Measurements from ENCODE around the gene AFF3. TPM values are rescaled to one million over a fixed set of nuclear protein-coding genes. Genes with fewer than 3 reads are reported as not detected.

AFF3 gene
- total and polyA plus RNA-seq, 2 of the 4 experiments (the other 2 are of a cell fraction) = 12.9 to 14.3 TPM

DNA sequence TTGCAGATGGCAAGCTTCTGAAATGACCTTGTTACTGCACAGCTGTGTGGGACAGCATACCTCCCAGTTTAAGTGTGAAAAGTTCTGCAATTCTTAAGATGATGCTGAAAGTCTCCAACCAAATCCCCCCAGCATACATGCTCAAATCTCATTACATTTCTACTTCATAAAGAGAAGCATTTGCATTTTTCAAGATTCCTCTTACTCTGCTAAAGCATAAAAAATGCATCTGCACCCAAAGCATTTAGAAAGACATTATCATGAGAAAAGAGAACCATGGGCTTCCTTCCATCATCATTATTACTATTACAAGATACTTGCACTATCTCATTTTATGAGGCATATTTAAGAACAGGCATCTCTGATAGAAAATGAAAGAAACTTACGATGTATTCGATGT, 415.7 kb downstream of the AFF3 start:
- dilution Hi-C loops (cut with HindIII; ENCODE audit: low sequenced_read_pairs, unreplicated experiment) (no loop called here), in situ Hi-C loops (cut with MboI; ENCODE audit: low sequenced_read_pairs) (loop anchor here (10.0 kb wide), 1 partner anchor 518 kb away; no protein-coding TSS in a partner anchor), intact Hi-C loops (cut with micrococcal nuclease) (loop anchor here (1.0 to 5.0 kb wide), 5 partner anchors 156 to 534 kb away; no protein-coding TSS in a partner anchor)
- Histone ChIP-seq H2AFZ (replicated peaks; ENCODE audit: low read length, poor library complexity) (no peak overlapping the region), H3K23ac (ENCODE audit: low read depth, low read length) (no peak overlapping the region), H4K20me1 (ENCODE audit: insufficient read depth, low read length) (no peaks in the 10 kb centered on the region), H3K9me1 (ENCODE audit: insufficient read depth, low read length) (peaks cover 9% of the 10 kb centered on the region; the same call in 1 of the 2 replicates), H3K9ac (ENCODE audit: low read depth, low read length) (peak overlapping the region; percentile 29), H2AK9ac (replicated peaks; ENCODE audit: low read depth, low read length, poor library complexity) (no peak overlapping the region), H3K27me3 (ENCODE audit: control insufficient read depth, insufficient read depth, low read length) (no peaks in the 10 kb centered on the region), H2BK5ac (ENCODE audit: low read depth, low read length, poor library complexity, severe bottlenecking) (no peak overlapping the region), H3K14ac (replicated peaks; ENCODE audit: low read depth, low read length) (no peak overlapping the region), H2AK5ac (ENCODE audit: low read depth, low read length) (0 out of 2 replicates have a peak overlapping the region, but pooled peaks have one; percentile 25), H4K8ac (ENCODE audit: low read depth in 2 of 2, low read length in 2 of 2) (peak overlapping the region; percentile 10 to 26; a peak in 3 of 4 replicates), H3K4me2 (ENCODE audit: low read depth, low read length) (peak overlapping the region; percentile 63; the same call in 1 of the 2 replicates), H4K5ac (ENCODE audit: low read depth, low read length) (peak overlapping the region; percentile 93), H2BK15ac (ENCODE audit: low read depth, low read length) (no peak overlapping the region; the same call in 2 of the 3 replicates), H4K91ac (ENCODE audit: insufficient read depth, low read depth, low read length) (peak overlapping the region; percentile 42), H3K4ac (ENCODE audit: low read depth, low read length) (peak overlapping the region; percentile 3; the same call in 1 of the 2 replicates), H3K18ac (ENCODE audit: low read depth, low read length) (peak overlapping the region; percentile 89), H3K4me3 (ENCODE audit: insufficient read depth, low read depth, low read length) (no peak overlapping the region), H3K79me1 (ENCODE audit: low read depth in 1 of 2, low read length in 2 of 2) (peaks cover 0 to 6% of the 10 kb centered on the region in 2 experiments; a peak in 1 of 4 replicates), H3K4me1 (ENCODE audit: control insufficient read depth, insufficient read depth, low read length) (peaks cover 16% of the 10 kb centered on the region), H3K36me3 (ENCODE audit: control insufficient read depth, insufficient read depth, low read length) (no peaks in the 10 kb centered on the region; the same call in 1 of the 2 replicates), H3K9me3 (ENCODE audit: control insufficient read depth, insufficient read depth, low read length) (peaks cover 5% of the 10 kb centered on the region), H3K56ac (ENCODE audit: extremely low read depth, insufficient read depth, low read length) (no peak overlapping the region), H3K27ac (ENCODE audit: insufficient read depth, low read length) (peak overlapping the region; percentile 65; the same call in 1 of the 2 replicates), H2BK20ac (ENCODE audit: low read depth, low read length) (peak overlapping the region; percentile 30), H2BK120ac (ENCODE audit: low read depth, low read length) (peak overlapping the region; percentile 43)
- ChIA-PET CTCF (interaction anchor here (0.7 to 1.1 kb wide), 3 partner anchors 85 to 536 kb away, joined by 3 to 8 read pairs (median 3); no protein-coding TSS in a partner anchor), POLR2A (ENCODE audit: unreplicated experiment) (no interaction called here)
- ATAC-seq (ENCODE audit: low read depth) (no peak), DNase-seq (no peak)
- no peak for TF ChIP-seq SMC3 (IDR thresholded peaks at IDR 0.05; ENCODE audit: low read depth, low read length)
- no peak for TF ChIP-seq CTCF (conservative IDR thresholded peaks at IDR 0.05; ENCODE audit: low read depth, low read length)
- no peak for TF ChIP-seq RAD21 (IDR thresholded peaks at IDR 0.05; ENCODE audit: low read length)
- TF ChIP-seq BHLHE40 (IDR thresholded peaks at IDR 0.05; ENCODE audit: low read depth, low read length) = no peak
- TF ChIP-seq USF2 (IDR thresholded peaks at IDR 0.05; ENCODE audit: low read depth, low read length) = no peak
- no peak for TF ChIP-seq MAZ (IDR thresholded peaks at IDR 0.05; ENCODE audit: borderline replicate concordance, low read depth, low read length)
- no peak for TF ChIP-seq POLR2A (IDR thresholded peaks at IDR 0.05; ENCODE audit: low read depth, low read length)
- TF ChIP-seq CHD1 (IDR thresholded peaks at IDR 0.05; ENCODE audit: low read depth, low read length) = no peak
- no peak for TF ChIP-seq CEBPB (IDR thresholded peaks at IDR 0.05; ENCODE audit: low read depth, low read length)
- no peak for TF ChIP-seq MXI1 (IDR thresholded peaks at IDR 0.05; ENCODE audit: borderline replicate concordance, low read depth, low read length)
- TF ChIP-seq MAFK (IDR thresholded peaks at IDR 0.05; ENCODE audit: low read depth, low read length) = no peak
- no peak for TF ChIP-seq ELK1 (IDR thresholded peaks at IDR 0.05; ENCODE audit: borderline replicate concordance, low read depth, low read length)
- TF ChIP-seq RCOR1 (IDR thresholded peaks at IDR 0.05; ENCODE audit: insufficient replicate concordance, low read length) = no peak
- TF ChIP-seq RFX5 (IDR thresholded peaks at IDR 0.05; ENCODE audit: low read depth, low read length) = no peak
- TF ChIP-seq FOS (IDR thresholded peaks at IDR 0.05; ENCODE audit: low read depth, low read length) = no peak
- no peak for TF ChIP-seq NFE2L2 (IDR thresholded peaks at IDR 0.05; ENCODE audit: low read depth, low read length)
- no CpG with 5 or more reads among the region's 2 CpGs for WGBS, 2 experiments (ENCODE audit: extremely low coverage in 2 of 2, insufficient read length in 1 of 2)
- no TSS peak for BruUV-seq (replicated peaks)

All from IMR-90 (cell line).